ENCODE results near the gene ASCC1. TPM values are rescaled to one million over a fixed set of nuclear protein-coding genes. Genes with fewer than 3 reads are reported as not detected.

Gene ASCC1
- total and polyA plus RNA-seq, 2 of the 13 experiments (the other 11 are each of a cell fraction or from before 2014, with no cell fraction given): 21.6 to 30.1 TPM

DNA sequence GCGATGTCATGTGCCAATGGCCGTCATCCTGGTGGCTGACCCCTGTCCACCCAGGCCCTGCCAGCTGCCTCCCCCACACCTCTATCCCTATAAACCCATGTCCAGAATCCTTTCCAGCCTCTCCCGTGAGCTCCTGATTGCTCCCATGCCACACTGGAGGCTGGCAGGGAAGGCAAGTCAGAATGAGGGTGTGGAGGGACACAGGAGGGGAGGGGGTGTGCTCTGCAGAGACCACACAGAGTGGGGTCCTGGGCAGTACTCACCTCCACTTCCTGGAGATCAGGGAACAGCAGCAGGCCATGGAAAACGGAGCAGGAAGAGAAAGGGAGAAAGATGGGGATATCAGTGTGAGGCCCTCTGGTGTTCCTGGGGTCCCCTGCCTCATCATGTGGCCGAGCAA is 143.4 kb downstream of the ASCC1 start:
- no peaks in the 10 kb centered on the region for H3K36me3 ChIP-seq (replicated peaks in 1 of 2; ENCODE audit: control insufficient read depth in 1 of 2, insufficient read depth in 2 of 2, low read length in 2 of 2)
- intact Hi-C loops (cut with micrococcal nuclease; ENCODE audit: unreplicated experiment) (no loop called here), in situ Hi-C loops (cut with HindIII; ENCODE audit: extremely low pct_ligation_motif_present, low pct_unique_long_range_greater_than_20kb) (no loop called here)
- 58% methylated on average over 5 of the region's 5 CpGs for WGBS (ENCODE audit: low lambda C conversion rate)
- CTCF ChIA-PET (ENCODE audit: low intra/inter-chr PET ratio, low total read pairs): no interaction called here
- no peaks in the 10 kb centered on the region for H4K20me1 ChIP-seq (ENCODE audit: insufficient read depth, low read length)
- no peak for DNase-seq (ENCODE audit: low spot score)
- no peak overlapping the region for H3K9ac ChIP-seq (ENCODE audit: insufficient read depth, low read depth, low read length)
- H3K4me3 ChIP-seq (replicated peaks in 1 of 3; ENCODE audit: insufficient read depth in 1 of 3, low read depth in 2 of 3, low read length in 3 of 3): no peak overlapping the region
- ATAC-seq: no peak
- H3K27me3 ChIP-seq (ENCODE audit: control insufficient read depth in 1 of 2, insufficient read depth in 2 of 2, low read length in 2 of 2): peaks cover 3 to 34% of the 10 kb centered on the region in 2 experiments
- POLR2A ChIA-PET: no interaction called here
- no peak overlapping the region for H2AFZ ChIP-seq (ENCODE audit: low read length)
- peaks cover 56% of the 10 kb centered on the region for H3K4me1 ChIP-seq (ENCODE audit: insufficient read depth, low read length)
- no peak overlapping the region for H3K4me2 ChIP-seq (ENCODE audit: low read depth, low read length)
- BruUV-seq (replicated peaks): no TSS peak
- H3K9me3 ChIP-seq (ENCODE audit: low read length): no peaks in the 10 kb centered on the region
- no peak for TF ChIP-seq SMYD3 (CRISPR knock-in tag; IDR thresholded peaks at IDR 0.05)
- no peak for TF ChIP-seq CHCHD3 (CRISPR knock-in tag; IDR thresholded peaks at IDR 0.05)
- TF ChIP-seq ZNF205 (CRISPR knock-in tag; IDR thresholded peaks at IDR 0.05): no peak
- TF ChIP-seq GZF1 (CRISPR knock-in tag; IDR thresholded peaks at IDR 0.05): no peak
- TF ChIP-seq ZNF10 (CRISPR knock-in tag; IDR thresholded peaks at IDR 0.05; ENCODE audit: borderline replicate concordance, low read depth): no peak
- TF ChIP-seq TFDP2 (CRISPR knock-in tag; IDR thresholded peaks at IDR 0.05): no peak
- no peak for TF ChIP-seq NCOA2 (CRISPR knock-in tag; IDR thresholded peaks at IDR 0.05)
- no peak for TF ChIP-seq KLF16 (CRISPR knock-in tag; IDR thresholded peaks at IDR 0.05)
- TF ChIP-seq, protein P1, sequence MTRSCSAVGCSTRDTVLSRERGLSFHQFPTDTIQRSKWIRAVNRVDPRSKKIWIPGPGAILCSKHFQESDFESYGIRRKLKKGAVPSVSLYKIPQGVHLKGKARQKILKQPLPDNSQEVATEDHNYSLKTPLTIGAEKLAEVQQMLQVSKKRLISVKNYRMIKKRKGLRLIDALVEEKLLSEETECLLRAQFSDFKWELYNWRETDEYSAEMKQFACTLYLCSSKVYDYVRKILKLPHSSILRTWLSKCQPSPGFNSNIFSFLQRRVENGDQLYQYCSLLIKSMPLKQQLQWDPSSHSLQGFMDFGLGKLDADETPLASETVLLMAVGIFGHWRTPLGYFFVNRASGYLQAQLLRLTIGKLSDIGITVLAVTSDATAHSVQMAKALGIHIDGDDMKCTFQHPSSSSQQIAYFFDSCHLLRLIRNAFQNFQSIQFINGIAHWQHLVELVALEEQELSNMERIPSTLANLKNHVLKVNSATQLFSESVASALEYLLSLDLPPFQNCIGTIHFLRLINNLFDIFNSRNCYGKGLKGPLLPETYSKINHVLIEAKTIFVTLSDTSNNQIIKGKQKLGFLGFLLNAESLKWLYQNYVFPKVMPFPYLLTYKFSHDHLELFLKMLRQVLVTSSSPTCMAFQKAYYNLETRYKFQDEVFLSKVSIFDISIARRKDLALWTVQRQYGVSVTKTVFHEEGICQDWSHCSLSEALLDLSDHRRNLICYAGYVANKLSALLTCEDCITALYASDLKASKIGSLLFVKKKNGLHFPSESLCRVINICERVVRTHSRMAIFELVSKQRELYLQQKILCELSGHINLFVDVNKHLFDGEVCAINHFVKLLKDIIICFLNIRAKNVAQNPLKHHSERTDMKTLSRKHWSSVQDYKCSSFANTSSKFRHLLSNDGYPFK (CRISPR knock-in tag; IDR thresholded peaks at IDR 0.05; ENCODE audit: borderline replicate concordance): no peak
- no peak for TF ChIP-seq ZBTB10 (CRISPR knock-in tag; IDR thresholded peaks at IDR 0.05; ENCODE audit: borderline replicate concordance)
- no peak for TF ChIP-seq BHLHE40 (IDR thresholded peaks at IDR 0.05; ENCODE audit: low read length)
- TF ChIP-seq MATR3 (CRISPR knock-in tag; IDR thresholded peaks at IDR 0.05): no peak
- FAIRE-seq: no peak
- H3K79me2 ChIP-seq (ENCODE audit: insufficient read depth, low read length): no peaks in the 10 kb centered on the region
- H3K27ac ChIP-seq (ENCODE audit: extremely low read length, insufficient read depth, low read length): no peak overlapping the region

All from HepG2 (cell line).